Measurements from ENCODE around the gene GNB3.

DNA sequence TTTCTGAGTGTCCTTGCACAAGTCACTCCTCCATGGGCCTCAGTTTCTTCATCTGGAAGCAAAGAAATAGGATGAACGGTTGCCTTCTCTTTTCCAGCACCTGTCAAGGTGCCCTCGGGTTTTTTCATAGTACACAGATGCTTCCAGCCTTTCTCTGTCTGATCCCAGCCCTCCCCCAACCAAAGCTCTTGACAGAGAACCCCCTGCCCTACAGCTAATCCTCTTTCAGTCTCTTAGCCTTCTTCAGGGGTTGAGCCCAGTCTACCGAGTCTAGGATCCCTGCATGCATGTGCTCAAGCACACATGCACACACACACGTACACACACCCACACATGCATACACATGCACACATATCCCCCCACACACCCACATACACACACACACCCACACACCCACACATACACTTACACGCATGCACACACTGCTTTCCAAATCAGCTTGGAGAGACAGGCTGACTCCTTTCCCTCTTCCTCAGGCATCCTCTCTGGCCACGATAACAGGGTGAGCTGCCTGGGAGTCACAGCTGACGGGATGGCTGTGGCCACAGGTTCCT is 5.7 kb downstream of the GNB3 start:
- TF ChIP-seq, protein P1, sequence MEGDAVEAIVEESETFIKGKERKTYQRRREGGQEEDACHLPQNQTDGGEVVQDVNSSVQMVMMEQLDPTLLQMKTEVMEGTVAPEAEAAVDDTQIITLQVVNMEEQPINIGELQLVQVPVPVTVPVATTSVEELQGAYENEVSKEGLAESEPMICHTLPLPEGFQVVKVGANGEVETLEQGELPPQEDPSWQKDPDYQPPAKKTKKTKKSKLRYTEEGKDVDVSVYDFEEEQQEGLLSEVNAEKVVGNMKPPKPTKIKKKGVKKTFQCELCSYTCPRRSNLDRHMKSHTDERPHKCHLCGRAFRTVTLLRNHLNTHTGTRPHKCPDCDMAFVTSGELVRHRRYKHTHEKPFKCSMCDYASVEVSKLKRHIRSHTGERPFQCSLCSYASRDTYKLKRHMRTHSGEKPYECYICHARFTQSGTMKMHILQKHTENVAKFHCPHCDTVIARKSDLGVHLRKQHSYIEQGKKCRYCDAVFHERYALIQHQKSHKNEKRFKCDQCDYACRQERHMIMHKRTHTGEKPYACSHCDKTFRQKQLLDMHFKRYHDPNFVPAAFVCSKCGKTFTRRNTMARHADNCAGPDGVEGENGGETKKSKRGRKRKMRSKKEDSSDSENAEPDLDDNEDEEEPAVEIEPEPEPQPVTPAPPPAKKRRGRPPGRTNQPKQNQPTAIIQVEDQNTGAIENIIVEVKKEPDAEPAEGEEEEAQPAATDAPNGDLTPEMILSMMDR (IDR thresholded peaks at IDR 0.05), result no peak
- no peak for TF ChIP-seq POLR2A (IDR thresholded peaks at IDR 0.05)

All from lower leg skin (tissue), 3 donors.